NB4 (cell line): ENCODE data around the gene SHKBP1.

ENCODE experiments used
- CTCF ChIP-seq: IDR thresholded peaks from one replicate; pipeline ENCODE4 v1.5.1; 2012; ENCODE audit warnings: low read depth, low read length
- MYC ChIP-seq: IDR thresholded peaks from 2 replicates; pipeline ENCODE4 v1.6.1; 2011; ENCODE audit warnings: low read depth, low read length
- POLR2A ChIP-seq: IDR thresholded peaks from 2 replicates; pipeline ENCODE4 v1.6.1; 2011; ENCODE audit warnings: mild to moderate bottlenecking; ENCODE audit not compliant: insufficient read length; ENCODE audit errors: extremely low read depth

- TF ChIP-seq CTCF (no peak), POLR2A (no peak), MYC (no peak)
Observed at GRCh38 chr19:40599902-40600569, 23.4 kb downstream of the SHKBP1 start.
